AG09309 (cell line): ENCODE results near the gene CXCL14.

Experiments used
- DNase-seq: peaks from one replicate; pipeline ENCODE4 v3.0.0-alpha.2; 2010; ENCODE audit warnings: low read depth
- H3K4me3 ChIP-seq: 2 replicates; pipeline ENCODE4 v1.5.1; 2011; ENCODE audit warnings: mild to moderate bottlenecking, low read depth, low read length, moderate library complexity; ENCODE audit not compliant: control insufficient read depth
- CTCF ChIP-seq: IDR thresholded peaks from 2 replicates; pipeline ENCODE4 v1.5.1; 2011; ENCODE audit warnings: mild to moderate bottlenecking, low read depth, low read length, inconsistent platforms; ENCODE audit not compliant: insufficient read depth, control insufficient read depth; ENCODE audit errors: missing control alignments

Gene CXCL14

GRCh38 chr5:135566422-135567400 lies 12.1 kb downstream of the CXCL14 start:
- no peak overlapping the region for H3K4me3 ChIP-seq
- DNase-seq = no peak
- no peak for TF ChIP-seq CTCF

GRCh38 chr5:135565725-135566421 lies 12.9 kb downstream of the CXCL14 start:
- no peak overlapping the region for H3K4me3 ChIP-seq
- peak; percentile 98 for TF ChIP-seq CTCF
- no peak for DNase-seq

GRCh38 chr5:135565266-135565665 lies 13.5 kb downstream of the CXCL14 start:
- DNase-seq = no peak
- TF ChIP-seq CTCF = no peak
- no peak overlapping the region for H3K4me3 ChIP-seq

GRCh38 chr5:135564331-135564730 lies 14.5 kb downstream of the CXCL14 start:
- H3K4me3 ChIP-seq = no peak overlapping the region
- TF ChIP-seq CTCF = no peak
- no peak for DNase-seq

- no peak for TF ChIP-seq CTCF
- DNase-seq = no peak
- no peak overlapping the region for H3K4me3 ChIP-seq
Observed at GRCh38 chr5:135561266-135561665, 17.5 kb downstream of the CXCL14 start.

- peak; percentile 93 for TF ChIP-seq CTCF
- DNase-seq = no peak
Observed at GRCh38 chr5:135560858-135561257, 17.9 kb downstream of the CXCL14 start.

More at GRCh38 chr5:135560858-135561257, 17.9 kb downstream of the CXCL14 start:
- no peak overlapping the region for H3K4me3 ChIP-seq
